ENCODE measurements around the gene PPP1R3E. TPM values are rescaled to one million over a fixed set of nuclear protein-coding genes. Genes with fewer than 3 reads are reported as not detected.
A peak's percentile ranks its signal among the peaks of the same experiment; 100 is the strongest.

Gene PPP1R3E
- total and polyA plus RNA-seq, 2 of the 13 experiments (the other 11 are each of a cell fraction or from before 2014, with no cell fraction given): 16.5 to 26.5 TPM

DNA sequence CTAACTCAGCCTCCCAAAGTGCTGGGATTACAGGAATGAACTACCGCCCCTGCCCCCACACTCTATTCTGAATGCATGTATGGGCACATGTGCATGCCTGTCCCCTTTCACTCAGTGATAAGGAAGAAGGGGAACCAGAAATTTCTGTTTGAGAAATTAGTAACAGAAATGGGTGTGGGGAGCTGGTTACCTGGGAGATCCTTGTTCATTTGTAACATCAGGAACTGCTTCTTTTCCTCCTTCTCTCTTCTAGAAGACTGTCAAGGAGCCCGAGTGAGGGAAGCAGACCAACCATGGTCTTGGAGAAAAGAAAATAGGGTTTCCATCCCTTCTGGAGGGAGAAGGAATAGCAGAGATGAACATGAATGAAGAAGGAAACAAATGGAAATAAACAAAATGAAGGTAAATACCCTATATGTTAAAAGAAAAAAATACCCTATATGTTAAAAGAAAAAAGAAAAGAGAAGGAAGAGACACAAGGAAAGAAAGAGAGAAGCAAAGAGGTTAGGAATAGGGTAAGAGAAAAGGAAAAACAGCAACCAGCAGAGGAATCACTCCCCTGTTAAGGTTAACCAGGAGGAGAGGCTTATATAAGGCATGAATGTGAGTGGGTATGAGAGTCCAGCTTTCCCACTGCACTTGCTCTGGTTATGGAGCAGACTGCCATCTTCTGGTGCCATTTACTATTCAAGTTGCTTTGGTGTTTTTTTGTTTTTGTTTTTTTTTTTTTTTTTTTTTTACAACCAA is 3.3 kb downstream of the PPP1R3E start (continued):
- TF ChIP-seq ZNF331 (CRISPR knock-in tag; IDR thresholded peaks at IDR 0.05) (peak; percentile 42; the same call in 1 of the 2 replicates), FOXA3 (CRISPR knock-in tag; IDR thresholded peaks at IDR 0.05) (peak; percentile 23; the same call in 1 of the 2 replicates), BHLHE40 (IDR thresholded peaks at IDR 0.05; ENCODE audit: low read length) (no peak), ZNF652 (CRISPR knock-in tag; IDR thresholded peaks at IDR 0.05; ENCODE audit: borderline replicate concordance, low read depth) (0 out of 2 replicates have a peak, but pooled peaks have one; percentile 12), POLR2A (IDR thresholded peaks at IDR 0.05; ENCODE audit: insufficient read depth in 1 of 2, low read depth in 2 of 2, low read length in 2 of 2) (peak in 1 of 2 experiments; percentile 32; a peak in 1 of 4 replicates), KAT7 (CRISPR knock-in tag; IDR thresholded peaks at IDR 0.05; ENCODE audit: borderline replicate concordance) (0 out of 2 replicates have a peak, but pooled peaks have one; percentile 42), SMC3 (IDR thresholded peaks at IDR 0.05; ENCODE audit: low read length) (peak; percentile 68), ZNF792 (CRISPR knock-in tag; IDR thresholded peaks at IDR 0.05) (0 out of 2 replicates have a peak, but pooled peaks have one; percentile 32), ZNF891 (CRISPR knock-in tag; IDR thresholded peaks at IDR 0.05) (no peak), TBX3 (IDR thresholded peaks at IDR 0.05; ENCODE audit: borderline replicate concordance) (no peak), POLR2G (IDR thresholded peaks at IDR 0.05; ENCODE audit: low read depth, low read length) (0 out of 2 replicates have a peak, but pooled peaks have one; percentile 23), MIXL1 (CRISPR knock-in tag; IDR thresholded peaks at IDR 0.05) (peak; percentile 36; the same call in 1 of the 2 replicates), YY1 (IDR thresholded peaks at IDR 0.05; ENCODE audit: insufficient read depth, insufficient replicate concordance, low read depth, low read length) (peak; percentile 27), CREM (IDR thresholded peaks at IDR 0.05) (no peak), CREM (CRISPR knock-in tag; IDR thresholded peaks at IDR 0.05) (no peak), HOXA9 (CRISPR knock-in tag; IDR thresholded peaks at IDR 0.05; ENCODE audit: borderline replicate concordance) (no peak)
- TF ChIP-seq, protein P1, sequence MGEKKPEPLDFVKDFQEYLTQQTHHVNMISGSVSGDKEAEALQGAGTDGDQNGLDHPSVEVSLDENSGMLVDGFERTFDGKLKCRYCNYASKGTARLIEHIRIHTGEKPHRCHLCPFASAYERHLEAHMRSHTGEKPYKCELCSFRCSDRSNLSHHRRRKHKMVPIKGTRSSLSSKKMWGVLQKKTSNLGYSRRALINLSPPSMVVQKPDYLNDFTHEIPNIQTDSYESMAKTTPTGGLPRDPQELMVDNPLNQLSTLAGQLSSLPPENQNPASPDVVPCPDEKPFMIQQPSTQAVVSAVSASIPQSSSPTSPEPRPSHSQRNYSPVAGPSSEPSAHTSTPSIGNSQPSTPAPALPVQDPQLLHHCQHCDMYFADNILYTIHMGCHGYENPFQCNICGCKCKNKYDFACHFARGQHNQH (CRISPR knock-in tag; IDR thresholded peaks at IDR 0.05): 0 out of 2 replicates have a peak, but pooled peaks have one; percentile 38
- TF ChIP-seq, protein P2, sequence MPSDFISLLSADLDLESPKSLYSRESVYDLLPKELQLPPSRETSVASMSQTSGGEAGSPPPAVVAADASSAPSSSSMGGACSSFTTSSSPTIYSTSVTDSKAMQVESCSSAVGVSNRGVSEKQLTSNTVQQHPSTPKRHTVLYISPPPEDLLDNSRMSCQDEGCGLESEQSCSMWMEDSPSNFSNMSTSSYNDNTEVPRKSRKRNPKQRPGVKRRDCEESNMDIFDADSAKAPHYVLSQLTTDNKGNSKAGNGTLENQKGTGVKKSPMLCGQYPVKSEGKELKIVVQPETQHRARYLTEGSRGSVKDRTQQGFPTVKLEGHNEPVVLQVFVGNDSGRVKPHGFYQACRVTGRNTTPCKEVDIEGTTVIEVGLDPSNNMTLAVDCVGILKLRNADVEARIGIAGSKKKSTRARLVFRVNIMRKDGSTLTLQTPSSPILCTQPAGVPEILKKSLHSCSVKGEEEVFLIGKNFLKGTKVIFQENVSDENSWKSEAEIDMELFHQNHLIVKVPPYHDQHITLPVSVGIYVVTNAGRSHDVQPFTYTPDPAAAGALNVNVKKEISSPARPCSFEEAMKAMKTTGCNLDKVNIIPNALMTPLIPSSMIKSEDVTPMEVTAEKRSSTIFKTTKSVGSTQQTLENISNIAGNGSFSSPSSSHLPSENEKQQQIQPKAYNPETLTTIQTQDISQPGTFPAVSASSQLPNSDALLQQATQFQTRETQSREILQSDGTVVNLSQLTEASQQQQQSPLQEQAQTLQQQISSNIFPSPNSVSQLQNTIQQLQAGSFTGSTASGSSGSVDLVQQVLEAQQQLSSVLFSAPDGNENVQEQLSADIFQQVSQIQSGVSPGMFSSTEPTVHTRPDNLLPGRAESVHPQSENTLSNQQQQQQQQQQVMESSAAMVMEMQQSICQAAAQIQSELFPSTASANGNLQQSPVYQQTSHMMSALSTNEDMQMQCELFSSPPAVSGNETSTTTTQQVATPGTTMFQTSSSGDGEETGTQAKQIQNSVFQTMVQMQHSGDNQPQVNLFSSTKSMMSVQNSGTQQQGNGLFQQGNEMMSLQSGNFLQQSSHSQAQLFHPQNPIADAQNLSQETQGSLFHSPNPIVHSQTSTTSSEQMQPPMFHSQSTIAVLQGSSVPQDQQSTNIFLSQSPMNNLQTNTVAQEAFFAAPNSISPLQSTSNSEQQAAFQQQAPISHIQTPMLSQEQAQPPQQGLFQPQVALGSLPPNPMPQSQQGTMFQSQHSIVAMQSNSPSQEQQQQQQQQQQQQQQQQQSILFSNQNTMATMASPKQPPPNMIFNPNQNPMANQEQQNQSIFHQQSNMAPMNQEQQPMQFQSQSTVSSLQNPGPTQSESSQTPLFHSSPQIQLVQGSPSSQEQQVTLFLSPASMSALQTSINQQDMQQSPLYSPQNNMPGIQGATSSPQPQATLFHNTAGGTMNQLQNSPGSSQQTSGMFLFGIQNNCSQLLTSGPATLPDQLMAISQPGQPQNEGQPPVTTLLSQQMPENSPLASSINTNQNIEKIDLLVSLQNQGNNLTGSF (CRISPR knock-in tag; IDR thresholded peaks at IDR 0.05): no peak
- TF ChIP-seq, protein P3, sequence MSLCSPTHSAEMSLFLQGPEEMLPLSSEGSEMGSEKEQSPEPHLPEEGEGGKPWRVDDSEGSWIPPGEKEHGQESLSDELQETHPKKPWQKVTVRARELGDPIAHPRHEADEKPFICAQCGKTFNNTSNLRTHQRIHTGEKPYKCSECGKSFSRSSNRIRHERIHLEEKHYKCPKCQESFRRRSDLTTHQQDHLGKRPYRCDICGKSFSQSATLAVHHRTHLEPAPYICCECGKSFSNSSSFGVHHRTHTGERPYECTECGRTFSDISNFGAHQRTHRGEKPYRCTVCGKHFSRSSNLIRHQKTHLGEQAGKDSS (CRISPR knock-in tag; IDR thresholded peaks at IDR 0.05; ENCODE audit: borderline replicate concordance, low read depth): 0 out of 2 replicates have a peak, but pooled peaks have one; percentile 28
- TF ChIP-seq, protein P4, sequence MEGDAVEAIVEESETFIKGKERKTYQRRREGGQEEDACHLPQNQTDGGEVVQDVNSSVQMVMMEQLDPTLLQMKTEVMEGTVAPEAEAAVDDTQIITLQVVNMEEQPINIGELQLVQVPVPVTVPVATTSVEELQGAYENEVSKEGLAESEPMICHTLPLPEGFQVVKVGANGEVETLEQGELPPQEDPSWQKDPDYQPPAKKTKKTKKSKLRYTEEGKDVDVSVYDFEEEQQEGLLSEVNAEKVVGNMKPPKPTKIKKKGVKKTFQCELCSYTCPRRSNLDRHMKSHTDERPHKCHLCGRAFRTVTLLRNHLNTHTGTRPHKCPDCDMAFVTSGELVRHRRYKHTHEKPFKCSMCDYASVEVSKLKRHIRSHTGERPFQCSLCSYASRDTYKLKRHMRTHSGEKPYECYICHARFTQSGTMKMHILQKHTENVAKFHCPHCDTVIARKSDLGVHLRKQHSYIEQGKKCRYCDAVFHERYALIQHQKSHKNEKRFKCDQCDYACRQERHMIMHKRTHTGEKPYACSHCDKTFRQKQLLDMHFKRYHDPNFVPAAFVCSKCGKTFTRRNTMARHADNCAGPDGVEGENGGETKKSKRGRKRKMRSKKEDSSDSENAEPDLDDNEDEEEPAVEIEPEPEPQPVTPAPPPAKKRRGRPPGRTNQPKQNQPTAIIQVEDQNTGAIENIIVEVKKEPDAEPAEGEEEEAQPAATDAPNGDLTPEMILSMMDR (CRISPR knock-in tag; IDR thresholded peaks at IDR 0.05): peak; percentile 67
- TF ChIP-seq, protein P5, sequence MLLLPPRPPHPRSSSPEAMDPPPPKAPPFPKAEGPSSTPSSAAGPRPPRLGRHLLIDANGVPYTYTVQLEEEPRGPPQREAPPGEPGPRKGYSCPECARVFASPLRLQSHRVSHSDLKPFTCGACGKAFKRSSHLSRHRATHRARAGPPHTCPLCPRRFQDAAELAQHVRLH (CRISPR knock-in tag; IDR thresholded peaks at IDR 0.05; ENCODE audit: borderline replicate concordance, low read depth): peak; percentile 16; the same call in 1 of the 2 replicates
